Endothelial cell of umbilical vein (primary cell): ENCODE results near the gene UBE3D. TPM values are rescaled to one million over a fixed set of nuclear protein-coding genes. Genes with fewer than 3 reads are reported as not detected.

Experiments used
- BruUV-seq: library from RNA; stranded (reverse); fragments of 400-500 nt; replicated peaks from 2 replicates; lab custom pipeline; 2021; lab: Mats Ljungman, UMichigan
- CTCF ChIA-PET: fragments of 300-600, 350-600 bp; sonication (Branson Sonifier 250); formaldehyde crosslinking; loops from one replicate; lab custom pipeline; 2021; ENCODE audit warnings: antibody characterized with exemption, inconsistent platforms; lab: Charles Lee
- POLR2A ChIA-PET: fragments of 300-600, 350-600 bp; sonication (Branson Sonifier 250); formaldehyde crosslinking; loops from one replicate; lab custom pipeline; 2021; ENCODE audit warnings: antibody characterized with exemption, inconsistent platforms; lab: Charles Lee
- DNase-seq: peaks from one replicate; pipeline ENCODE4 v3.0.0-alpha.2; 2011; ENCODE audit warnings: low read depth, low spot score
- FAIRE-seq: peaks from 2 replicates; lab custom pipeline; 2011; peaks lifted over from hg19 to GRCh38; lab: Jason Lieb, UNC
- H2AFZ ChIP-seq: 2 replicates; pipeline ENCODE4 v1.6.0; 2012; ENCODE audit warnings: low read depth, low read length, control low read depth, inconsistent platforms
- H3K27ac ChIP-seq: 2 replicates; pipeline ENCODE4 v1.5.1; 2011; ENCODE audit warnings: low read depth, mild to moderate bottlenecking, control low read depth, low read length, moderate library complexity; ENCODE audit not compliant: insufficient read depth
- H3K27me3 ChIP-seq, 2 experiments: 2 replicates each; pipeline versions ENCODE4 v1.6.0 to v1.6.1; 2011; ENCODE audit warnings: low read length in 2 of 2, mixed read lengths in 1 of 2; ENCODE audit not compliant: control insufficient read depth in 2 of 2, insufficient read depth in 2 of 2
- H3K36me3 ChIP-seq, 2 experiments: 2 replicates in 1 of 2; 3 replicates in 1 of 2; pipeline ENCODE4 v1.5.1; 2011; ENCODE audit warnings: low read length in 2 of 2, mild to moderate bottlenecking in 1 of 2, moderate library complexity in 1 of 2; ENCODE audit not compliant: control insufficient read depth in 2 of 2, insufficient read depth in 2 of 2; ENCODE audit errors: extremely low read depth in 1 of 2
- H3K4me1 ChIP-seq: 3 replicates; pipeline ENCODE4 v1.5.1; 2011; ENCODE audit warnings: mild to moderate bottlenecking, low read length; ENCODE audit not compliant: control insufficient read depth, insufficient read depth; ENCODE audit errors: extremely low read depth
- H3K4me2 ChIP-seq: 2 replicates; pipeline ENCODE4 v1.6.1; 2011; ENCODE audit warnings: low read length, control low read depth, mixed read lengths; ENCODE audit not compliant: insufficient read depth
- H3K4me3 ChIP-seq, 3 experiments: fragments of 200-600 bp in 1 of 3; sonication (generic), shearing (Covaris generic) in 1 of 3; replicated peaks in 1 of 3; 2 replicates each; pipeline ENCODE4 v1.5.1; 2011 to 2016; ENCODE audit warnings: control low read depth in 3 of 3, low read length in 3 of 3, mild to moderate bottlenecking in 2 of 3, inconsistent platforms in 1 of 3, low read depth in 1 of 3, moderate library complexity in 1 of 3; ENCODE audit not compliant: insufficient read depth in 1 of 3
- H3K79me2 ChIP-seq: 2 replicates; pipeline ENCODE4 v1.6.0; 2012; ENCODE audit warnings: low read length, inconsistent platforms; ENCODE audit not compliant: control insufficient read depth, insufficient read depth
- H3K9ac ChIP-seq: replicated peaks from 2 replicates; pipeline ENCODE3; 2011; ENCODE audit warnings: low read length, control low read depth; ENCODE audit not compliant: insufficient read depth; ENCODE audit errors: extremely low read depth
- H3K9me1 ChIP-seq: replicated peaks from 3 replicates; pipeline ENCODE4 v1.6.0; 2011; ENCODE audit warnings: mild to moderate bottlenecking, low read length; ENCODE audit not compliant: control insufficient read depth, insufficient read depth; ENCODE audit errors: extremely low read depth
- H3K9me3 ChIP-seq: replicated peaks from 2 replicates; pipeline ENCODE4 v1.5.1; 2012; ENCODE audit warnings: low read length, inconsistent platforms; ENCODE audit not compliant: control insufficient read depth, insufficient read depth
- H4K20me1 ChIP-seq: replicated peaks from 2 replicates; pipeline ENCODE3; 2011; ENCODE audit warnings: mild to moderate bottlenecking, low read length; ENCODE audit not compliant: control insufficient read depth, insufficient read depth; ENCODE audit errors: extremely low read depth
- CTCF ChIP-seq, 2 donors: IDR thresholded peaks; 1 replicate in 1 of 2; 2 replicates in 1 of 2; pipeline ENCODE4 v1.5.1; 2011; ENCODE audit warnings: low read length in 2 of 2, mild to moderate bottlenecking in 2 of 2, moderate library complexity in 2 of 2, control low read depth in 1 of 2, inconsistent platforms in 1 of 2, low read depth in 1 of 2; ENCODE audit not compliant: insufficient read depth in 1 of 2; ENCODE audit errors: extremely low read depth in 1 of 2
- EZH2 ChIP-seq: IDR thresholded peaks from 2 replicates; pipeline ENCODE4 v1.6.1; 2012; ENCODE audit warnings: borderline replicate concordance, low read depth, mild to moderate bottlenecking, moderate library complexity, low read length, inconsistent platforms; ENCODE audit not compliant: severe bottlenecking
- FOS ChIP-seq: IDR thresholded peaks from 2 replicates; pipeline ENCODE4 v1.6.1; 2011; ENCODE audit warnings: mild to moderate bottlenecking, low read length, moderate library complexity, borderline replicate concordance; ENCODE audit not compliant: insufficient read depth
- GATA2 ChIP-seq: IDR thresholded peaks from 2 replicates; pipeline ENCODE4 v1.7.0; 2011; ENCODE audit warnings: low read depth, mild to moderate bottlenecking, moderate library complexity, mixed read lengths, low read length; ENCODE audit not compliant: insufficient read length, insufficient read depth
- JUN ChIP-seq: IDR thresholded peaks from 2 replicates; pipeline ENCODE4 v1.6.1; 2011; ENCODE audit warnings: borderline replicate concordance, low read depth; ENCODE audit not compliant: insufficient read length, insufficient read depth
- MAX ChIP-seq: IDR thresholded peaks from 2 replicates; pipeline ENCODE4 v1.6.1; 2011; ENCODE audit not compliant: insufficient read depth, insufficient read length
- MYC ChIP-seq: IDR thresholded peaks from one replicate; pipeline ENCODE4 v1.6.1; 2011; ENCODE audit warnings: mild to moderate bottlenecking, low read depth, low read length
- POLR2A ChIP-seq: IDR thresholded peaks from 2 replicates; pipeline ENCODE4 v1.6.1; 2012; ENCODE audit warnings: low read depth, mild to moderate bottlenecking, control low read depth, low read length
- POLR2AphosphoS5 ChIP-seq: IDR thresholded peaks from 2 replicates; pipeline ENCODE4 v1.6.1; 2012; ENCODE audit warnings: low read depth, mild to moderate bottlenecking, control low read depth, low read length, moderate library complexity; ENCODE audit not compliant: insufficient read depth
- dilution Hi-C: fragments of 300-500 bp; cut with MboI; formaldehyde crosslinking; loops from one replicate; pipeline ENCODE4 v1.15.0; 2019; ENCODE audit warnings: low sequenced_read_pairs; ENCODE audit not compliant: extremely low pct_ligation_motif_present
- intact Hi-C: fragments of 100-400 bp; cut with micrococcal nuclease; formaldehyde crosslinking; loops from one replicate; pipeline ENCODE4 v1.10.0; 2022
- polyA plus RNA-seq, 4 experiments: library from polyadenylated mRNA; depleted of rRNA in 3 of 4; stranded (reverse) in 3 of 4; unstranded in 1 of 4; fragments of >200 nt; gene quantifications; 2 replicates each; pipeline versions ENCODE4 v1.2.1 to v1.2.3, GENCODE V29; 2011 to 2012; ENCODE audit warnings: missing spikeins in 1 of 4
- total RNA-seq: library from RNA; stranded (reverse); gene quantifications from 2 replicates; pipeline ENCODE4 v1.2.3, GENCODE V29; 2021

Gene UBE3D
- total and polyA plus RNA-seq, 2 donors (not counting 3 experiments of a cell fraction or from before 2014, with no cell fraction given), result 1.9 to 6.2 TPM

GRCh38 chr6:82904257-82904656, 161.4 kb downstream of the UBE3D start:
- Histone ChIP-seq H2AFZ (no peak overlapping the region), H3K9me3 (no peaks in the 10 kb centered on the region), H4K20me1 (no peaks in the 10 kb centered on the region), H3K27ac (no peak overlapping the region), H3K9ac (no peak overlapping the region), H3K4me3 (no peak overlapping the region), H3K36me3 (no peaks in the 10 kb centered on the region), H3K27me3 (no peaks in the 10 kb centered on the region), H3K79me2 (no peaks in the 10 kb centered on the region), H3K4me2 (no peak overlapping the region), H3K4me1 (no peaks in the 10 kb centered on the region), H3K9me1 (no peaks in the 10 kb centered on the region)
- FAIRE-seq (no peak), DNase-seq (no peak)
- no peak for TF ChIP-seq CTCF (IDR thresholded peaks at IDR 0.05; ENCODE audit: extremely low read depth in 1 of 2, insufficient read depth in 1 of 2, low read depth in 1 of 2, low read length in 2 of 2)
- no peak for TF ChIP-seq POLR2AphosphoS5
- no peak for TF ChIP-seq MAX
- no peak for TF ChIP-seq MYC
- no peak for TF ChIP-seq POLR2A
- no peak for TF ChIP-seq FOS
- no peak for TF ChIP-seq GATA2
- TF ChIP-seq JUN, result no peak
- no peak for TF ChIP-seq EZH2
- dilution Hi-C loops, result no loop called here
- ChIA-PET POLR2A (no interaction called here), CTCF (no interaction called here)
- intact Hi-C loops, result no loop called here
- no TSS peak for BruUV-seq
